ENCODE data around the gene STAT3. TPM values are rescaled to one million over a fixed set of nuclear protein-coding genes. Genes with fewer than 3 reads are reported as not detected.

The STAT3 gene
- total and polyA plus RNA-seq, 9 of the 15 experiments (the other 6 are each of a cell fraction or from before 2014, with no cell fraction given): 90.0 to 179 (median 114) TPM

DNA sequence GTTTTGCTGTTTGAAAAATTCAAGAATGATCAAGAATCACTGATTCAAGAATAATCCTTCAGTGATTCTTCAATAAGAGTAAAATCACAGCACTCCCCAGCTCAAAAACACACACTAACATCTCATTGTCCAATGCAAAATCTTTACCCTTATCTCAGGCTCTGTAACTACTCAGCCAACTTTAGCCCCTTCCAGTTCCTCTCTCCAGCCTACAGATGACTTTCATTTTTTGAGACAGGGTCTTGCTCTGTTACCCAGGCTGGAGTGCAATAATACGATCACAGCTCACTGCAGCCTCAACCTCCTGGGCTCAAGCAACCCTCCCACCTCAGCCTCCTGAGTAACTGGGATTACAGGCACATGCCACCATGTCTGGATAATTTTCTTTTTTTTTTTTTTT, 25.0 kb downstream of the STAT3 start:
- Histone ChIP-seq H3K36me3 (ENCODE audit: control insufficient read depth, insufficient read depth, low read length) (peaks cover 4% of the 10 kb centered on the region; the same call in 2 of the 3 replicates), H3K4me3 (no peak overlapping the region), H3K79me2 (ENCODE audit: control insufficient read depth, insufficient read depth, low read length) (peaks cover 77% of the 10 kb centered on the region), H2AFZ (ENCODE audit: low read depth, low read length) (no peak overlapping the region), H3K4me1 (replicated peaks in 1 of 2; ENCODE audit: control insufficient read depth in 2 of 2, insufficient read depth in 2 of 2, low read length in 2 of 2) (peaks cover 19 to 33% of the 10 kb centered on the region in 2 experiments; a peak in 4 of 5 replicates), H3K9me3 (replicated peaks; ENCODE audit: control insufficient read depth, insufficient read depth, low read depth, low read length) (no peaks in the 10 kb centered on the region), H3K9me1 (ENCODE audit: control insufficient read depth, insufficient read depth, low read length) (peaks cover 5% of the 10 kb centered on the region), H3K9ac (ENCODE audit: insufficient read depth in 1 of 2, low read depth in 2 of 2, low read length in 2 of 2) (no peak overlapping the region), H3K4me2 (ENCODE audit: insufficient read depth, low read length) (no peak overlapping the region), H3K27ac (ENCODE audit: extremely low read depth, low read depth, low read length) (no peak overlapping the region), H3K27me3 (ENCODE audit: control insufficient read depth in 2 of 2, insufficient read depth in 2 of 2, low read length in 2 of 2) (no peaks in the 10 kb centered on the region), H4K20me1 (replicated peaks; ENCODE audit: control insufficient read depth, insufficient read depth, low read length) (peaks cover 18% of the 10 kb centered on the region; the same call in 1 of the 2 replicates)
- BruUV-seq (replicated peaks): no TSS peak
- FAIRE-seq: no peak
- no peak for DNase-seq (ENCODE audit: extremely low read depth in 1 of 4, low spot score in 3 of 4)
- TF ChIP-seq KDM1A (IDR thresholded peaks at IDR 0.05) (peak in 1 of 2 experiments; percentile 30; a peak in 2 of 4 replicates), REST (IDR thresholded peaks at IDR 0.05; ENCODE audit: borderline replicate concordance) (no peak), REST (CRISPR knock-in tag; IDR thresholded peaks at IDR 0.05; ENCODE audit: low read depth) (no peak), GTF2B (IDR thresholded peaks at IDR 0.05; ENCODE audit: extremely low read depth, insufficient read length) (no peak), SPI1 (IDR thresholded peaks at IDR 0.05; ENCODE audit: borderline replicate concordance, low read depth, low read length) (peak; percentile 6; the same call in 1 of the 2 replicates), EP400 (IDR thresholded peaks at IDR 0.05) (no peak), CBFB (CRISPR knock-in tag; IDR thresholded peaks at IDR 0.05) (no peak), ZNF3 (CRISPR knock-in tag; IDR thresholded peaks at IDR 0.05) (no peak), PHF20 (IDR thresholded peaks at IDR 0.05; ENCODE audit: partially characterized antibody) (no peak), ZNF175 (CRISPR knock-in tag; IDR thresholded peaks at IDR 0.05; ENCODE audit: low read depth) (no peak)
- TF ChIP-seq, protein P1, sequence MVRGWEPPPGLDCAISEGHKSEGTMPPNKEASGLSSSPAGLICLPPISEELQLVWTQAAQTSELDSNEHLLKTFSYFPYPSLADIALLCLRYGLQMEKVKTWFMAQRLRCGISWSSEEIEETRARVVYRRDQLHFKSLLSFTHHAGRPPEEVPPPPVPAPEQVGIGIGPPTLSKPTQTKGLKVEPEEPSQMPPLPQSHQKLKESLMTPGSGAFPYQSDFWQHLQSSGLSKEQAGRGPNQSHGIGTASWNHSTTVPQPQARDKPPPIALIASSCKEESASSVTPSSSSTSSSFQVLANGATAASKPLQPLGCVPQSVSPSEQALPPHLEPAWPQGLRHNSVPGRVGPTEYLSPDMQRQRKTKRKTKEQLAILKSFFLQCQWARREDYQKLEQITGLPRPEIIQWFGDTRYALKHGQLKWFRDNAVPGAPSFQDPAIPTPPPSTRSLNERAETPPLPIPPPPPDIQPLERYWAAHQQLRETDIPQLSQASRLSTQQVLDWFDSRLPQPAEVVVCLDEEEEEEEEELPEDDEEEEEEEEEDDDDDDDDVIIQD (CRISPR knock-in tag; IDR thresholded peaks at IDR 0.05): no peak
- in situ Hi-C loops (cut with MboI): no loop called here
- intact Hi-C loops (cut with micrococcal nuclease): no loop called here
- ChIA-PET CTCF (ENCODE audit: low intra/inter-chr PET ratio) (no interaction called here), POLR2A (interaction anchor here (0.6 kb wide), 1 partner anchor 1756 kb away, joined by 3 read pairs; no protein-coding TSS in a partner anchor)
- no peak for ATAC-seq
- 50% methylated on average over 1 of the region's 1 CpG for WGBS (ENCODE audit: insufficient coverage, low coverage, missing lambda C conversion rate)
